Esophagus muscularis mucosa (tissue), 4 donors: ENCODE measurements around the gene GRK5. TPM values are rescaled to one million over a fixed set of nuclear protein-coding genes. Genes with fewer than 3 reads are reported as not detected.

Experiments used
- DNase-seq: peaks from one replicate; pipeline ENCODE4 v3.0.0-alpha.2; 2017; ENCODE audit errors: extremely low spot score
- H3K27ac ChIP-seq, 4 donors: fragments of 200-600 bp; sonication (generic); replicated peaks in 1 of 4; 1 replicate in 3 of 4; 2 replicates in 1 of 4; pipeline ENCODE4 v1.5.1; 2016 to 2019; ENCODE audit warnings: mild to moderate bottlenecking in 1 of 4
- H3K27me3 ChIP-seq, 4 donors: fragments of 200-600 bp; sonication (generic); one replicate each; pipeline versions ENCODE4 v1.5.1 to v1.6.0; 2016 to 2019
- H3K36me3 ChIP-seq, 4 donors: fragments of 200-600 bp; sonication (generic); one replicate each; pipeline ENCODE4 v1.5.1; 2016 to 2019
- H3K4me1 ChIP-seq, 4 donors: fragments of 200-600 bp; sonication (generic); one replicate each; pipeline ENCODE4 v1.5.1; 2016 to 2019
- H3K4me3 ChIP-seq, 4 donors: fragments of 200-600 bp; sonication (generic); 1 replicate in 2 of 4; 2 replicates in 2 of 4; pipeline ENCODE4 v1.5.1; 2016 to 2019; ENCODE audit warnings: mild to moderate bottlenecking in 4 of 4, moderate library complexity in 1 of 4
- H3K9me3 ChIP-seq, 4 donors: fragments of 200-600 bp; sonication (generic); 1 replicate in 3 of 4; 2 replicates in 1 of 4; pipeline ENCODE4 v1.5.1; 2016 to 2019
- CTCF ChIP-seq, 3 experiments: fragments of 200-600 bp in 2 of 3; fragments of 450-650 bp in 1 of 3; sonication (generic) in 2 of 3; IDR thresholded peaks; one replicate each; pipeline ENCODE4 v1.5.1; 2017 to 2019; ENCODE audit warnings: antibody characterized with exemption in 3 of 3, mild to moderate bottlenecking in 2 of 3, moderate library complexity in 1 of 3
- EP300 ChIP-seq: sonication (generic); formaldehyde crosslinking; IDR thresholded peaks from one replicate; pipeline ENCODE4 v1.6.1; 2017; ENCODE audit warnings: antibody characterized with exemption
- POLR2A ChIP-seq: fragments of 450-650 bp; IDR thresholded peaks from one replicate; pipeline ENCODE4 v1.6.1; 2017; ENCODE audit warnings: antibody characterized with exemption, moderate library complexity, mild to moderate bottlenecking, low read depth
- POLR2AphosphoS5 ChIP-seq, 2 donors: sonication (generic); formaldehyde crosslinking; IDR thresholded peaks; one replicate each; pipeline ENCODE4 v1.6.1; 2017; ENCODE audit warnings: antibody characterized with exemption in 2 of 2
- WGBS: methylation state at CpG from one replicate; pipeline ENCODE4 v1.1.5; 2018; 5-methylcytosine and 5-hydroxymethylcytosine counted together
- intact Hi-C: fragments of 100-400 bp; cut with DNase I; formaldehyde crosslinking; loops from one replicate; pipeline ENCODE4 v1.15.1; 2023
- total RNA-seq, 4 donors: library from RNA; depleted of rRNA; stranded (reverse); fragments of >200 nt; gene quantifications; one replicate each; pipeline versions ENCODE4 v1.1.0 to v1.2.1, GENCODE V29; 2016

The GRK5 gene
- total RNA-seq, 4 donors from 2014 or later, result 39.6 to 64.4 (median 50.7) TPM

GRCh38 chr10:119379466-119380071 is 172.2 kb downstream of the GRK5 start:
- no peak overlapping the region for H3K27ac ChIP-seq
- intact Hi-C loops, result no loop called here
- no peaks in the 10 kb centered on the region for H3K9me3 ChIP-seq
- TF ChIP-seq CTCF (IDR thresholded peaks at IDR 0.05), result no peak
- TF ChIP-seq POLR2A, result no peak
- TF ChIP-seq POLR2AphosphoS5 (IDR thresholded peaks at IDR 0.05), result no peak
- no peak for TF ChIP-seq EP300
- peaks cover 0 to 30% (median 18%) of the 10 kb centered on the region in 4 donors for H3K36me3 ChIP-seq
- H3K4me3 ChIP-seq, result no peak overlapping the region
- no peaks in the 10 kb centered on the region for H3K27me3 ChIP-seq
- H3K4me1 ChIP-seq, result peaks cover 39 to 55% (median 44%) of the 10 kb centered on the region in 4 donors
- 87% methylated on average over 10 of the region's 10 CpGs for WGBS
- no peak for DNase-seq

DNA sequence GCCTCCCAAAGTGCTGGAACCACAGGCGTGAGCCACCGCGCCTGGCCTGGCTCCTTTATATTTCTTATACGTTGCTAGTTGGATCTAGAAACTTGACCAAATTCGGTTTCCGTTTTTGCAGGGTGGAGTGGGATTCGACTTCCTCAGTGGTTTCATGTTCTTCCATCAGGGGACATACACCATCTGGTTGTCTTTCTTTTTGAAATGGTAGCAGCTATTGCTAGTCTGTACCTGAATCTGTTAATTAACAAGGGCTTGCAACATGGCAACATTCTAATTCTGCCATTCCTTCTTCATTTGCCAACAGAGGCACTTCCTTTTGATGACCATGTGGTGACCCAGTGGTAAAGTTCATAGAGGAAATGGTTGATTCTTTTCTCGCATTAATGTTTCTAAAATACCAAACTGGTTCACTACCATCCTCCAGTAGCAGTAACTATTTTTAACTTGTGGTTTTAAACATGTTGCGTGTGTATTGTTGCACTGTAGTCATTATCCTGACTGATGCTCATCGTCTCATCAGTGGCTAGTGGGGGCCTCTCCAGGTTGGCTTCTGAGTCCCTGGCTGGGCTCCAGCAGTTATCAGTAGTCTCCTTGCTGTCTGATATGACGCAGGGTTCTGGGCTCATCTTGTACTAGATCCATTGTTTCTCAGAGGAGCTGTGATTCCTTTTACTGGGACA is 175.9 kb downstream of the GRK5 start:
- 87% methylated on average over 11 of the region's 11 CpGs for WGBS
- no peaks in the 10 kb centered on the region for H3K9me3 ChIP-seq
- H3K4me3 ChIP-seq, result no peak overlapping the region
- H3K4me1 ChIP-seq, result peaks cover 12 to 19% (median 15%) of the 10 kb centered on the region in 4 donors
- no peak overlapping the region for H3K27ac ChIP-seq
- no peaks in the 10 kb centered on the region for H3K27me3 ChIP-seq
- TF ChIP-seq CTCF (IDR thresholded peaks at IDR 0.05) (no peak), EP300 (no peak), POLR2A (no peak), POLR2AphosphoS5 (IDR thresholded peaks at IDR 0.05) (no peak)
- peaks cover 0 to 30% (median 18%) of the 10 kb centered on the region in 4 donors for H3K36me3 ChIP-seq
- intact Hi-C loops, result no loop called here
- no peak for DNase-seq

DNA sequence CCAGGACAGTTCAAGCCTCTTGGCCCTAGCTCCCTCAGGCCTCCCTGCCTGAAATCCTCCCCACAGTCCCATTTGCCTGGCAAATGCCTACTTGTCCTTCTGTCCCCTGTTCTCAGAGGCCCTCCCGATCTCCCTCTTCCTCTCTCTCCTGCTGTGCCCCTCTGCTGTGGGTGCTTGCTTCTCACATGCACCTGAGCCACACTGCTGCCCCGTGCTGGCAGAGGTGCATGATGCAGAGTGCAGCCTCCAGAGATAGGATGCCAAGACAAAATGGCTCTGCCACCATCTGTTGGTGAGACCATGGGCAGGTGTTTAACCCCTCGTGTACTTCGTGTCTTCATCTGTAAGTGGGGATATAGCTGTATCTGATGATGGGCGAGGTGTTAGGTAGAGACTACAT is 176.8 kb downstream of the GRK5 start:
- no peak for DNase-seq
- intact Hi-C loops, result no loop called here
- 90% methylated on average over 4 of the region's 5 CpGs for WGBS
- Histone ChIP-seq H3K4me1 (peaks cover 4 to 13% (median 9%) of the 10 kb centered on the region in 4 donors), H3K27me3 (no peaks in the 10 kb centered on the region), H3K4me3 (no peak overlapping the region), H3K36me3 (peaks cover 0 to 33% (median 18%) of the 10 kb centered on the region in 4 donors), H3K27ac (no peak overlapping the region), H3K9me3 (no peaks in the 10 kb centered on the region)
- TF ChIP-seq EP300, result no peak
- TF ChIP-seq POLR2A, result no peak
- no peak for TF ChIP-seq POLR2AphosphoS5 (IDR thresholded peaks at IDR 0.05)
- TF ChIP-seq CTCF (IDR thresholded peaks at IDR 0.05), result no peak

DNA sequence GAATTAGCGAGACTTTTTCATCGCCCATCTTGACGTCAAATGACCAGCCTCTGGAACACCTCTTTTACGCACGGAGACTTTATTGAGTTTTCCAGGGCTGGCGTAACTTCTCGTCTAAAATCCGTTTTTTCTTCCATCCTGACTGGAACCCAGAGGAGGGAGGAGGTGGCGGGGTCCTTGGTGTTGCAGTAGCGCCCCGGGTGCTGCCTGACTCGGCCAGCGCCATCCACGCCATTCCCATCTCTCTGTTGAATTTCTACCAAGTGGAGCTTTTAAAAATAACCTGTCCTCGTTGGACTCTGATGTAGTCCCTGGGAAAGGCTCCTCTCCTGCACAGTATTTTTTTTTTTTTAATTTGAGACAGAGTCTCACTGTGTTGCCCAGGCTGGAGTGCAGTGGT is 179.3 kb downstream of the GRK5 start:
- Histone ChIP-seq H3K27ac (no peak overlapping the region), H3K4me1 (peaks cover 4 to 16% (median 12%) of the 10 kb centered on the region in 4 donors), H3K27me3 (no peaks in the 10 kb centered on the region), H3K4me3 (no peak overlapping the region), H3K9me3 (no peaks in the 10 kb centered on the region), H3K36me3 (peaks cover 0 to 21% (median 9%) of the 10 kb centered on the region in 4 donors)
- DNase-seq, result no peak
- WGBS, result 92% methylated on average over 15 of the region's 15 CpGs
- TF ChIP-seq POLR2A (no peak), CTCF (IDR thresholded peaks at IDR 0.05) (no peak), POLR2AphosphoS5 (IDR thresholded peaks at IDR 0.05) (no peak), EP300 (no peak)
- intact Hi-C loops, result no loop called here
